B cell (primary cell): ENCODE measurements around the gene PAH. TPM values are rescaled to one million over a fixed set of nuclear protein-coding genes. Genes with fewer than 3 reads are reported as not detected.
A peak's percentile ranks its signal among the peaks of the same experiment; 100 is the strongest.

ENCODE experiments used
- ATAC-seq: fragments of 200-7000 bp; cut with Tn5 transposase; one replicate; pipeline ENCODE4 v1.10.0; 2021; ENCODE audit warnings: low read depth, mild to moderate bottlenecking, moderate number of reproducible peaks, moderate library complexity
- CTCF ChIA-PET: fragments of 350-600 bp; sonication (Branson Sonifier 250); formaldehyde crosslinking; loops from one replicate; lab custom pipeline; 2021; ENCODE audit warnings: antibody characterized with exemption, inconsistent platforms; lab: Charles Lee
- POLR2A ChIA-PET: fragments of 350-600 bp; sonication (Branson Sonifier 250); formaldehyde crosslinking; loops from one replicate; lab custom pipeline; 2021; ENCODE audit warnings: antibody characterized with exemption; lab: Charles Lee
- DNase-seq: peaks from one replicate; pipeline ENCODE4 v3.0.0; 2013
- H2AFZ ChIP-seq: 2 replicates; pipeline ENCODE4 v1.6.1; 2012; ENCODE audit warnings: mild to moderate bottlenecking, low read depth, low read length; ENCODE audit not compliant: insufficient read depth, poor library complexity, severe bottlenecking
- H3K27ac ChIP-seq, 2 donors: 1 replicate in 1 of 2; 2 replicates in 1 of 2; pipeline ENCODE4 v1.5.1; 2012 to 2013; ENCODE audit warnings: low read length in 2 of 2, mild to moderate bottlenecking in 2 of 2, moderate library complexity in 1 of 2
- H3K27me3 ChIP-seq, 4 experiments: fragments of 200-600 bp in 1 of 4; sonication (generic) in 1 of 4; replicated peaks in 1 of 4; 1 replicate in 2 of 4; 2 replicates in 2 of 4; pipeline versions ENCODE4 v1.6.1 to v1.7.0; 2013 to 2016; ENCODE audit warnings: low read length in 3 of 4, mild to moderate bottlenecking in 2 of 4, mixed read lengths in 1 of 4, moderate library complexity in 1 of 4; ENCODE audit not compliant: insufficient read depth in 4 of 4, control insufficient read depth in 3 of 4; ENCODE audit errors: control extremely low read depth in 1 of 4
- H3K36me3 ChIP-seq, 2 experiments: replicated peaks in 1 of 2; 1 replicate in 1 of 2; 2 replicates in 1 of 2; pipeline versions ENCODE4 v1.6.1 to v1.7.1; 2013; ENCODE audit warnings: low read length in 1 of 2; ENCODE audit not compliant: insufficient read depth in 2 of 2, control insufficient read depth in 1 of 2; ENCODE audit errors: control extremely low read depth in 1 of 2, extremely low read depth in 1 of 2
- H3K4me1 ChIP-seq, 2 donors: fragments of 200-600 bp in 1 of 2; sonication (generic) in 1 of 2; 1 replicate in 1 of 2; 2 replicates in 1 of 2; pipeline versions ENCODE4 v1.5.1 to v1.6.1; 2013 to 2017; ENCODE audit warnings: low read length in 2 of 2; ENCODE audit not compliant: control insufficient read depth in 2 of 2, insufficient read depth in 2 of 2
- H3K4me2 ChIP-seq: replicated peaks from 2 replicates; pipeline ENCODE3; 2012; ENCODE audit warnings: mild to moderate bottlenecking, low read depth, low read length; ENCODE audit not compliant: poor library complexity, severe bottlenecking
- H3K4me3 ChIP-seq, 5 experiments: fragments of 200-600 bp in 1 of 5; sonication (generic) in 1 of 5; 1 replicate in 3 of 5; 2 replicates in 2 of 5; pipeline versions ENCODE4 v1.5.1 to v1.7.0; 2011 to 2016; ENCODE audit warnings: low read length in 4 of 5, mild to moderate bottlenecking in 4 of 5, low read depth in 2 of 5, control low read depth in 1 of 5, moderate library complexity in 1 of 5; ENCODE audit not compliant: insufficient read depth in 1 of 5; ENCODE audit errors: control extremely low read depth in 1 of 5, extremely low read depth in 1 of 5
- H3K79me2 ChIP-seq: fragments of 200-600 bp; sonication (generic); one replicate; pipeline ENCODE4 v1.6.0; 2016; ENCODE audit warnings: low read length; ENCODE audit not compliant: control insufficient read depth, insufficient read depth
- H3K9ac ChIP-seq: fragments of 200-600 bp; sonication (generic); 2 replicates; pipeline ENCODE4 v1.6.1; 2017; ENCODE audit warnings: mild to moderate bottlenecking, low read length, moderate library complexity
- H3K9me3 ChIP-seq, 3 donors: one replicate each; pipeline versions ENCODE4 v1.6.1 to v1.7.1; 2013; ENCODE audit warnings: low read length in 2 of 3; ENCODE audit not compliant: control insufficient read depth in 2 of 3, insufficient read depth in 1 of 3; ENCODE audit errors: control extremely low read depth in 1 of 3
- H4K20me1 ChIP-seq: 2 replicates; pipeline ENCODE4 v1.6.0; 2012; ENCODE audit warnings: mild to moderate bottlenecking, low read length; ENCODE audit not compliant: insufficient read depth, control insufficient read depth, poor library complexity, severe bottlenecking
- H3K27ac Mint-ChIP-seq: one replicate; pipeline ENCODE4 v1.8.0; 2021; ENCODE audit warnings: mixed read lengths
- H3K27me3 Mint-ChIP-seq: one replicate; pipeline ENCODE4 v1.8.0; 2021; ENCODE audit warnings: mixed read lengths
- H3K4me1 Mint-ChIP-seq: one replicate; pipeline ENCODE4 v1.8.0; 2021; ENCODE audit warnings: mixed read lengths
- H3K4me3 Mint-ChIP-seq: one replicate; pipeline ENCODE4 v1.8.0; 2021; ENCODE audit warnings: mixed read lengths
- H3K9me3 Mint-ChIP-seq: one replicate; pipeline ENCODE4 v1.8.0; 2022; ENCODE audit warnings: mixed read lengths; ENCODE audit not compliant: insufficient read depth
- EZH2 ChIP-seq: IDR thresholded peaks from 2 replicates; pipeline ENCODE4 v1.6.1; 2012; ENCODE audit warnings: borderline replicate concordance, low read depth, mild to moderate bottlenecking, moderate library complexity, low read length; ENCODE audit not compliant: insufficient read depth, poor library complexity, severe bottlenecking
- WGBS: methylation state at CpG from one replicate; pipeline ENCODE4 v1.1.5; 2013; ENCODE audit warnings: missing lambda C conversion rate; ENCODE audit not compliant: insufficient coverage; 5-methylcytosine and 5-hydroxymethylcytosine counted together
- intact Hi-C: fragments of 100-400 bp; cut with micrococcal nuclease; formaldehyde crosslinking; loops from one replicate; pipeline ENCODE4 v1.10.0; 2022
- polyA plus RNA-seq: library from polyadenylated mRNA; depleted of rRNA; stranded (reverse); fragments of >200 nt; gene quantifications from 2 replicates; pipeline ENCODE4 v1.2.3, GENCODE V29; 2012
- total RNA-seq, 2 donors: library from RNA; stranded (reverse); fragments of 120-200 nt in 1 of 2; gene quantifications; 1 replicate in 1 of 2; 2 replicates in 1 of 2; pipeline versions ENCODE4 v1.2.3 to v1.2.4, GENCODE V29; 2013 to 2022
- TF ChIP-seq, protein P1 (sequence below): fragments of 200-600 bp; IDR thresholded peaks from one replicate; pipeline ENCODE4 v1.8.0; 2022; ENCODE audit warnings: antibody characterized with exemption, mild to moderate bottlenecking

PAH gene
- total and polyA plus RNA-seq, 2 donors (not counting 1 experiment from before 2014, with no cell fraction given) = 0.25 TPM; not detected in 1

DNA sequence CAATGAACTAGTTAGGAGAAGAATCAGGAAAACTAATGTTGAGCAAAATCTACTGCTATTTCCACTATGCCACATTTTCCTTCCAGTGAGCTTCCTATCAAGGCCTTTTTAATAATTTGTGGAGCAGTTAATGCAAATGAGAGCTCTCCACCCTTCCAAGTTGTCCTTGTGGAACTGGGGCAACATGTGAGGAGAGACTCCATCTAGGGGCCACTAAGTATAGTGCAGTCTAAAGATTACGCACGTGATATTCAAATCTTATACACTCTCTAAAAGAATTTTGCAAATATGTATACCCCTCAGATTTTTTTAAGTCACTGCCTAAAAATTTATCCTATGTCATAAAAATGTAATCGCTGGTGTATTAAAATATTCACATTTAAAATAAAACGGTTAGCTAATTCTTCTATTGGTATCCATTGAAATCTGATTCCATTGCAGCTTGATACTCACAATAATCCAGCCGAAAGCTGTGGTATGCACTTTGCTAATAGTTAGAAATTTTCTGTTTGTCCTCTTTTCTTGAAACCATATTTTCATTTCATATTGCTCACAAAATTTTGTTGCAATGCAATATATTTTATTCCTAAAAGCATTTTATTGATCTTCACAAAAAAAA, 100.1 kb downstream of the PAH start:
- ATAC-seq = no peak
- Histone ChIP-seq H3K4me1 (no peaks in the 10 kb centered on the region), H3K27me3 (peaks cover 0 to 5% (median 2%) of the 10 kb centered on the region in 4 experiments), H4K20me1 (no peaks in the 10 kb centered on the region), H3K27ac (no peak overlapping the region), H3K4me3 (no peak overlapping the region), H3K79me2 (no peaks in the 10 kb centered on the region), H3K9me3 (no peaks in the 10 kb centered on the region), H3K9ac (no peak overlapping the region), H3K36me3 (no peaks in the 10 kb centered on the region), H3K4me2 (no peak overlapping the region), H2AFZ (no peak overlapping the region)
- no peak overlapping the region for H3K4me3 Mint-ChIP-seq
- WGBS = no CpG with 5 or more reads among the region's 5 CpGs
- intact Hi-C loops = loop anchor here (5.0 kb wide), 1 partner anchor 880 kb away; no protein-coding TSS in a partner anchor
- no peaks in the 10 kb centered on the region for H3K9me3 Mint-ChIP-seq
- H3K27me3 Mint-ChIP-seq = peaks cover 40% of the 10 kb centered on the region
- CTCF ChIA-PET = interaction anchor here (0.9 to 1.0 kb wide), 2 partner anchors 9 to 46 kb away, joined by 3 to 4 read pairs; no protein-coding TSS in a partner anchor
- DNase-seq = peak; percentile 11
- POLR2A ChIA-PET = no interaction called here
- TF ChIP-seq, protein P1, sequence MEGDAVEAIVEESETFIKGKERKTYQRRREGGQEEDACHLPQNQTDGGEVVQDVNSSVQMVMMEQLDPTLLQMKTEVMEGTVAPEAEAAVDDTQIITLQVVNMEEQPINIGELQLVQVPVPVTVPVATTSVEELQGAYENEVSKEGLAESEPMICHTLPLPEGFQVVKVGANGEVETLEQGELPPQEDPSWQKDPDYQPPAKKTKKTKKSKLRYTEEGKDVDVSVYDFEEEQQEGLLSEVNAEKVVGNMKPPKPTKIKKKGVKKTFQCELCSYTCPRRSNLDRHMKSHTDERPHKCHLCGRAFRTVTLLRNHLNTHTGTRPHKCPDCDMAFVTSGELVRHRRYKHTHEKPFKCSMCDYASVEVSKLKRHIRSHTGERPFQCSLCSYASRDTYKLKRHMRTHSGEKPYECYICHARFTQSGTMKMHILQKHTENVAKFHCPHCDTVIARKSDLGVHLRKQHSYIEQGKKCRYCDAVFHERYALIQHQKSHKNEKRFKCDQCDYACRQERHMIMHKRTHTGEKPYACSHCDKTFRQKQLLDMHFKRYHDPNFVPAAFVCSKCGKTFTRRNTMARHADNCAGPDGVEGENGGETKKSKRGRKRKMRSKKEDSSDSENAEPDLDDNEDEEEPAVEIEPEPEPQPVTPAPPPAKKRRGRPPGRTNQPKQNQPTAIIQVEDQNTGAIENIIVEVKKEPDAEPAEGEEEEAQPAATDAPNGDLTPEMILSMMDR = peak; percentile 75
- no peak for TF ChIP-seq EZH2
- no peak overlapping the region for H3K27ac Mint-ChIP-seq
- H3K4me1 Mint-ChIP-seq = no peaks in the 10 kb centered on the region

DNA sequence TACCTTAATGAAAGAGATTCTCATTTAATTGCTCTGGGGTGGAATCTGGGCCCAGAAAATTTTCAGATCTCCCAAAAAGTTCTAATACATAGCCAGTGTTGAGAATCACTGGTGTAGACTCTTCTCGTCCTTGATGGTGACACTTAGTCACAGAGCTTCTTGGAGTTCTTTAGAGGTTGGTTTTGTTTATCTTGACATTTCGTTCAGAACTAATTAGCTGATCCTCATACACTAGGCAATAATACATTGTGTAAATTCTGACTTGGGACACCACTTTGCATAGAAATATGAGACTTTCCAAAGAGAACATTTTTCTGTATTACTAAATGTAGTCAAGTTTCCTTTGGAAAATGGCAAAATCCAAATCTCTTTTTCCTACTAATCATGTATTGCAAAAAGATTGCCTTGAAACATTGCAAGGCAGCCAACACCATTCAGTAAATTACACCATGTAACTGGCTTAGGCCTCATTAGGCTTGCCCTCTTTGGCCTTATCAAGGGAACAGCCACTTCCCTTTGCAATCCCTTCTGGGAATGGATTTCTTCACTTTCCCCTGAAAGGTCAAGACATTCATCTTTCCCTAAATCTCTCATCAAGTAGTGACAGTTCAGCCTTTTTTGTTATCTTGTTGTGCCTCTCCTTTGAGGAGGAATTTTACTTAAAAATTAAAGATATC, 102.2 kb downstream of the PAH start:
- Histone ChIP-seq H3K27ac (no peak overlapping the region), H3K9me3 (no peaks in the 10 kb centered on the region), H3K9ac (no peak overlapping the region), H3K79me2 (no peaks in the 10 kb centered on the region), H3K4me3 (no peak overlapping the region), H3K27me3 (peaks cover 0 to 5% (median 0%) of the 10 kb centered on the region in 4 experiments), H4K20me1 (no peaks in the 10 kb centered on the region), H3K4me1 (no peaks in the 10 kb centered on the region), H2AFZ (no peak overlapping the region), H3K4me2 (no peak overlapping the region), H3K36me3 (no peaks in the 10 kb centered on the region)
- ChIA-PET CTCF (no interaction called here), POLR2A (no interaction called here)
- TF ChIP-seq EZH2 = no peak
- TF ChIP-seq, protein P1 = no peak
- H3K4me3 Mint-ChIP-seq = no peak overlapping the region
- peaks cover 33% of the 10 kb centered on the region for H3K27me3 Mint-ChIP-seq
- no peaks in the 10 kb centered on the region for H3K9me3 Mint-ChIP-seq
- intact Hi-C loops = loop anchor here (5.0 kb wide), 1 partner anchor 878 kb away; no protein-coding TSS in a partner anchor
- no peak overlapping the region for H3K27ac Mint-ChIP-seq
- H3K4me1 Mint-ChIP-seq = no peaks in the 10 kb centered on the region
- WGBS = no CpG with 5 or more reads among the region's 2 CpGs
- DNase-seq (no peak), ATAC-seq (no peak)
